Endodermal cell (in vitro differentiated cells): ENCODE data around the gene CDC16. TPM values are rescaled to one million over a fixed set of nuclear protein-coding genes. Genes with fewer than 3 reads are reported as not detected.

Experiments used
- DNase-seq: peaks from one replicate; pipeline ENCODE4 v3.0.0-alpha.2; 2017
- H3K27ac ChIP-seq: 2 replicates; pipeline ENCODE4 v1.5.1; 2013; ENCODE audit warnings: mild to moderate bottlenecking, low read depth, low read length, moderate library complexity
- H3K27me3 ChIP-seq: 2 replicates; pipeline ENCODE4 v1.6.1; 2013; ENCODE audit warnings: mild to moderate bottlenecking, low read length, moderate library complexity; ENCODE audit not compliant: insufficient read depth, control insufficient read depth, poor library complexity, severe bottlenecking
- H3K36me3 ChIP-seq: 2 replicates; pipeline ENCODE4 v1.7.0; 2013; ENCODE audit warnings: mild to moderate bottlenecking, low read length, moderate library complexity; ENCODE audit not compliant: control insufficient read depth, insufficient read depth
- H3K4me1 ChIP-seq: one replicate; pipeline ENCODE4 v1.7.0; 2013; ENCODE audit warnings: low read length; ENCODE audit not compliant: control insufficient read depth, insufficient read depth
- H3K4me3 ChIP-seq: 2 replicates; pipeline ENCODE4 v1.5.1; 2013; ENCODE audit warnings: mild to moderate bottlenecking, low read length, moderate library complexity
- H3K9ac ChIP-seq: 2 replicates; pipeline ENCODE4 v1.6.1; 2013; ENCODE audit warnings: mild to moderate bottlenecking, low read length, moderate library complexity; ENCODE audit not compliant: poor library complexity, severe bottlenecking; ENCODE audit errors: extremely low read depth
- H3K9me3 ChIP-seq: 2 replicates; pipeline ENCODE4 v1.6.1; 2013; ENCODE audit warnings: mild to moderate bottlenecking, low read length, moderate library complexity; ENCODE audit not compliant: control insufficient read depth
- H3K27ac Mint-ChIP-seq: 2 replicates; pipeline ENCODE4 v1.8.0; 2020; ENCODE audit warnings: mixed read lengths
- H3K27me3 Mint-ChIP-seq: 2 replicates; pipeline ENCODE4 v1.8.0; 2021; ENCODE audit warnings: mild to moderate bottlenecking, mixed read lengths; ENCODE audit not compliant: insufficient read depth
- H3K36me3 Mint-ChIP-seq: 2 replicates; pipeline ENCODE4 v1.8.0; 2020; ENCODE audit warnings: low read depth, mixed read lengths
- H3K4me1 Mint-ChIP-seq: 2 replicates; pipeline ENCODE4 v1.8.0; 2020; ENCODE audit warnings: mixed read lengths
- H3K4me3 Mint-ChIP-seq: 2 replicates; pipeline ENCODE4 v1.8.0; 2020; ENCODE audit warnings: mild to moderate bottlenecking, moderate library complexity, mixed read lengths
- H3K9me3 Mint-ChIP-seq: 2 replicates; pipeline ENCODE4 v1.8.0; 2020; ENCODE audit warnings: mild to moderate bottlenecking, mixed read lengths
- CTCF ChIP-seq: fragments of 200-600 bp; sonication (generic); conservative IDR thresholded peaks from 2 replicates; pipeline ENCODE4 v1.5.0; 2021; ENCODE audit warnings: antibody characterized with exemption, mild to moderate bottlenecking
- WGBS, 2 experiments: methylation state at CpG; one replicate each; pipeline versions ENCODE4 v1.1.5 to v1.1.7; 2013; ENCODE audit warnings: missing lambda C conversion rate in 2 of 2, mixed read lengths in 1 of 2; ENCODE audit not compliant: insufficient coverage in 1 of 2, insufficient read length in 1 of 2; 5-methylcytosine and 5-hydroxymethylcytosine counted together
- total RNA-seq, 2 donors: library from RNA; stranded (reverse); fragmentation: NEBNext Ultra II Directional in 1 of 2; extraction: Animal tissue kit (Norgen Biotek cat#: 25700) in 1 of 2; gene quantifications; 2 replicates in 1 of 2; 3 replicates in 1 of 2; pipeline ENCODE4 v1.2.1, GENCODE V29; 2021

CDC16 gene
- total RNA-seq, 2 donors from 2014 or later: 89.7 to 90.8 TPM

DNA sequence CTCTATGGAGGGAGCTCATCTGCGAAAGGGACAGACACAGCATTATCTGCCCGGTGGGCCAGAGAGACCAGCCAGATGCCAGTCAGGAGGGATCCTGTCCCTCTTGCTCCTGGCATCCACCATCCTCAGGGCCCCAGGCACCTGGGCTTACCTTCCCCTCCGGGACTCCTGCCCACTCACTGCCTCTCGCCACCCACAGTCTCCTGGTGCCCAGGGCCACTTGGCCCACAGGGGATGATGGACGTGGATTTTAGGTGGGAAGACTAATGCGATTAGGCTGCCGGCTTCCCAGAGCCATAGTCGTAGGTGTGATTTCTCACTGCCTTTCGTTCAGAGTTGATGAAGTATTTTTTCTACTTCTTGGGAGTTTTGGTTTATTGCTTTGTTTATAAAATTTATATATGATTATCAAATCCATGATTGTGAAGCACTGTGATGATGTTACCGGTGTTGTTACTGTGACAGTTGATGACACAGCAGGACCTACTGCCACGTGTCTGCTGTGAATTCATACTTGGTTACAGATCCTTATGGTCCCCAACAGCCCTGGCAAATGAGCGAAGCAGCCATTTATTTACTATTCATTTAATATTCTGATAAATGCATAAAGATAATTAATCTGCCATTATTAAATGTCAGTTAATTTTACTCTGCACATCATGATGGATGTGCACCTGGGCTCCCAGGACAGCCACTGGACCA lies 65.1 kb downstream of the CDC16 start:
- Mint-ChIP-seq H3K9me3 (no peaks in the 10 kb centered on the region), H3K27me3 (no peaks in the 10 kb centered on the region), H3K4me3 (no peak overlapping the region), H3K4me1 (no peaks in the 10 kb centered on the region), H3K36me3 (peaks cover 75% of the 10 kb centered on the region), H3K27ac (no peak overlapping the region)
- H3K36me3 ChIP-seq: peaks cover 58% of the 10 kb centered on the region
- no peak for DNase-seq
- no peak overlapping the region for H3K4me3 ChIP-seq
- H3K4me1 ChIP-seq: no peaks in the 10 kb centered on the region
- H3K27ac ChIP-seq: no peak overlapping the region
- 97 to 98% methylated on average over 4 to 12 of the region's 12 CpGs for WGBS, 2 experiments
- H3K27me3 ChIP-seq: no peaks in the 10 kb centered on the region
- TF ChIP-seq CTCF: no peak
- no peaks in the 10 kb centered on the region for H3K9me3 ChIP-seq
- H3K9ac ChIP-seq: no peak overlapping the region

GRCh38 chr13:114303700-114304327 lies 69.1 kb downstream of the CDC16 start:
- WGBS, 2 experiments: 92 to 93% methylated on average over 5 to 11 of the region's 11 CpGs
- no peak overlapping the region for H3K4me3 Mint-ChIP-seq
- no peaks in the 10 kb centered on the region for H3K9me3 ChIP-seq
- no peaks in the 10 kb centered on the region for H3K9me3 Mint-ChIP-seq
- no peak overlapping the region for H3K9ac ChIP-seq
- no peak for DNase-seq
- H3K36me3 Mint-ChIP-seq: peaks cover 66% of the 10 kb centered on the region
- no peaks in the 10 kb centered on the region for H3K27me3 Mint-ChIP-seq
- no peaks in the 10 kb centered on the region for H3K27me3 ChIP-seq
- no peak overlapping the region for H3K27ac Mint-ChIP-seq
- no peak for TF ChIP-seq CTCF
- peaks cover 55% of the 10 kb centered on the region for H3K36me3 ChIP-seq
- H3K27ac ChIP-seq: no peak overlapping the region
- no peaks in the 10 kb centered on the region for H3K4me1 Mint-ChIP-seq
- H3K4me3 ChIP-seq: no peak overlapping the region
- no peaks in the 10 kb centered on the region for H3K4me1 ChIP-seq

DNA sequence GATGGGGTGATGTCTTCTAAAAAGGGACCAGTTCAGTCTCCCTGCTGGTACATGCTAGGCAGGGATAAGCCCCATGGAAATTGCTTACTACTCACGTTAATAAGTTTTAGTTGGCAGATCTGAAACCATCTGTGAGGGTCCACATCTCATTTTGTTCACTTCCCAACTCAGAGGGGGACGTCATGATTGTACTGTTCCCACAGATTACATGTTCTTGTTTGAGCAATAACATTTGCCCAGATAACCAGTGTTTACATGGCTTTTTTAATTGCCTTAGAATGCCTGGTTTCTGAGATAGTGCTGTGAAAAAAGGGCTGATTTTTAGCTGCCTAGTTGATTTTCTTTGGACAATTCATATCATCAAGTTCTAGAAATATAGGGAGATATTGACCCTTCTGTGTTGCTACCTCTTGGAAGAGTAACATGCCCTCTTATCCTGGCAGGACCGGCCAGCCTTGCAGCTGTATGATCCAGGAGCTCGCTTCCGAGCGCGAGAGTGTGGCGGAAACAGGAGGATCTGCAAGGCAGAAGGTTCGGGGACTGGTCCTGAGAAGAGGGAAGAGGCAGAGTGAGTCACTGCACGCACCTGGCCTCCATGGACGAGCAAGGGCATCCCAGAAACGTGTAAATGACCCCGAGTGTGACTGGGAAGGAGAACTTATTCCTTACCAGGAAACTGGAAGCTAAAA lies 69.8 kb downstream of the CDC16 start:
- TF ChIP-seq CTCF: no peak
- peaks cover 59% of the 10 kb centered on the region for H3K36me3 Mint-ChIP-seq
- no peaks in the 10 kb centered on the region for H3K4me1 ChIP-seq
- no peaks in the 10 kb centered on the region for H3K9me3 ChIP-seq
- H3K4me3 ChIP-seq: no peak overlapping the region
- no peak overlapping the region for H3K4me3 Mint-ChIP-seq
- H3K27me3 Mint-ChIP-seq: no peaks in the 10 kb centered on the region
- H3K4me1 Mint-ChIP-seq: no peaks in the 10 kb centered on the region
- no peak overlapping the region for H3K9ac ChIP-seq
- H3K9me3 Mint-ChIP-seq: no peaks in the 10 kb centered on the region
- no peak overlapping the region for H3K27ac ChIP-seq
- no peak for DNase-seq
- 95 to 99% methylated on average over 10 to 13 of the region's 13 CpGs for WGBS, 2 experiments
- no peak overlapping the region for H3K27ac Mint-ChIP-seq
- peaks cover 48% of the 10 kb centered on the region for H3K36me3 ChIP-seq
- no peaks in the 10 kb centered on the region for H3K27me3 ChIP-seq
